HuH-7.5 (cell line): ENCODE data around the gene GDPD1.
A peak's percentile ranks its signal among the peaks of the same experiment; 100 is the strongest.
"Not testable (repeated sequence)": the region's sequence is repeated elsewhere in the genome, so short reads cannot be mapped to it uniquely, and the experiment has no call there.

Experiments
- DNase-seq: peaks from one replicate; pipeline ENCODE4 v3.0.0; 2011; ENCODE audit warnings: low spot score

Gene GDPD1

GRCh38 chr17:59220328-59221158 lies at the start of gene GDPD1:
GDPD1 (plus strand) TSS chr17:59220511; CDS start chr17:59220610, 99 bp downstream.
- DNase-seq = peak; percentile 95

GRCh38 chr17:59172436-59173004 lies 47.8 kb upstream of the GDPD1 start:
- no peak for DNase-seq

GRCh38 chr17:59174671-59175070 lies 45.6 kb upstream of the GDPD1 start:
- DNase-seq = no peak

GRCh38 chr17:59175076-59175475 lies 45.2 kb upstream of the GDPD1 start:
- DNase-seq = no peak

GRCh38 chr17:59178266-59178985 lies 41.9 kb upstream of the GDPD1 start:
- DNase-seq = no peak

- not testable (repeated sequence) for DNase-seq
These were observed 40.7 kb upstream of the GDPD1 start for GRCh38 chr17:59179601-59180000.

- DNase-seq = no peak
These were observed 39.7 kb upstream of the GDPD1 start for GRCh38 chr17:59180626-59181025.

- DNase-seq = no peak
These were observed 38.8 kb upstream of the GDPD1 start for GRCh38 chr17:59181481-59181880.

- DNase-seq = no peak
These were observed 34.3 kb upstream of the GDPD1 start for GRCh38 chr17:59185997-59186396.

- DNase-seq = no peak
These were observed 33.5 kb upstream of the GDPD1 start for GRCh38 chr17:59186850-59187249.

- DNase-seq = no peak
These were observed 29.5 kb upstream of the GDPD1 start for GRCh38 chr17:59190806-59191205.

- no peak for DNase-seq
These were observed 26.9 kb upstream of the GDPD1 start for GRCh38 chr17:59193336-59193862.

- DNase-seq = no peak
These were observed 20.9 kb upstream of the GDPD1 start for GRCh38 chr17:59199398-59199797.

GRCh38 chr17:59202320-59202719 lies 18.0 kb upstream of the GDPD1 start:
- DNase-seq = no peak

- no peak for DNase-seq
These were observed 941 bp upstream of the GDPD1 start for GRCh38 chr17:59219370-59219769.

GRCh38 chr17:59219992-59220327 lies 351 bp upstream of the GDPD1 start:
- no peak for DNase-seq

- peak; percentile 27 for DNase-seq
These were observed 992 bp downstream of the GDPD1 start for GRCh38 chr17:59221159-59221847.

- DNase-seq = no peak
These were observed 3.5 kb downstream of the GDPD1 start for GRCh38 chr17:59223813-59224212.

GRCh38 chr17:59228588-59228987 lies 8.3 kb downstream of the GDPD1 start:
- not testable (repeated sequence) for DNase-seq

- DNase-seq = no peak
These were observed 10.5 kb downstream of the GDPD1 start for GRCh38 chr17:59230764-59231163.

- DNase-seq = no peak
These were observed 14.3 kb downstream of the GDPD1 start for GRCh38 chr17:59234631-59235030.

- DNase-seq = no peak
These were observed 18.6 kb downstream of the GDPD1 start for GRCh38 chr17:59238906-59239305.
